HG03108 (cell line): ENCODE results near the gene MAL.

Experiments
- ATAC-seq: cut with Tn5 transposase; IDR thresholded peaks from one replicate; pipeline ENCODE4 v1.9.1; 2021; ENCODE audit warnings: moderate library complexity; ENCODE audit not compliant: unreplicated experiment

Gene MAL

GRCh38 chr2:94996305-94997100, 29.0 kb upstream of the MAL start:
- no peak for ATAC-seq

- no peak for ATAC-seq
Measured at GRCh38 chr2:94997981-94998930, 27.3 kb upstream of the MAL start.

- ATAC-seq = no peak
Measured at GRCh38 chr2:94999431-94999883, 26.1 kb upstream of the MAL start.

- no peak for ATAC-seq
Measured at GRCh38 chr2:95001051-95001562, 24.4 kb upstream of the MAL start.

- ATAC-seq = no peak
Measured at GRCh38 chr2:95001701-95002100, 23.8 kb upstream of the MAL start.

- ATAC-seq = no peak
Measured at GRCh38 chr2:95002498-95002897, 23.0 kb upstream of the MAL start.

- no peak for ATAC-seq
Measured at GRCh38 chr2:95004287-95004686, 21.2 kb upstream of the MAL start.

- no peak for ATAC-seq
Measured at GRCh38 chr2:95004711-95005110, 20.8 kb upstream of the MAL start.

- no peak for ATAC-seq
Measured at GRCh38 chr2:95005726-95006125, 19.8 kb upstream of the MAL start.

GRCh38 chr2:95006588-95006987, 18.9 kb upstream of the MAL start:
- ATAC-seq = no peak

- no peak for ATAC-seq
Measured at GRCh38 chr2:95007031-95007609, 18.4 kb upstream of the MAL start.

- ATAC-seq = no peak
Measured at GRCh38 chr2:95007822-95008221, 17.7 kb upstream of the MAL start.

- no peak for ATAC-seq
Measured at GRCh38 chr2:95008306-95008705, 17.2 kb upstream of the MAL start.

- ATAC-seq = no peak
Measured at GRCh38 chr2:95008996-95009395, 16.5 kb upstream of the MAL start.

- no peak for ATAC-seq
Measured at GRCh38 chr2:95009412-95009811, 16.1 kb upstream of the MAL start.

- no peak for ATAC-seq
Measured at GRCh38 chr2:95010126-95010525, 15.4 kb upstream of the MAL start.

GRCh38 chr2:95010718-95011117, 14.8 kb upstream of the MAL start:
- ATAC-seq = no peak

- ATAC-seq = peak; percentile 66
Measured at GRCh38 chr2:95012881-95013550, 12.5 kb upstream of the MAL start.

- ATAC-seq = no peak
Measured at GRCh38 chr2:95013726-95014125, 11.8 kb upstream of the MAL start.

GRCh38 chr2:95014126-95014708, 11.3 kb upstream of the MAL start:
- ATAC-seq = no peak
